ENCODE measurements around the gene HECA. TPM values are rescaled to one million over a fixed set of nuclear protein-coding genes. Genes with fewer than 3 reads are reported as not detected.

The HECA gene
- total RNA-seq, 1 experiment from 2014 or later: 4.4 TPM

Other genes starting within 250 kb of the HECA start
- gene REPS1, start 146.8 kb upstream of the HECA start, total RNA-seq (2014; rRNA removed; shearing (Covaris generic)): 55.8 and 64.1 TPM in 2 replicates
- 108 and 111 TPM in 2 replicates for gene ABRACL, start 106.3 kb upstream of the HECA start, total RNA-seq (2014; rRNA removed; shearing (Covaris generic))
- not detected in 2 replicates for gene TXLNB, start 156.9 kb downstream of the HECA start, total RNA-seq (2014; rRNA removed; shearing (Covaris generic))
- gene CITED2, start 239.6 kb downstream of the HECA start, total RNA-seq (2014; rRNA removed; shearing (Covaris generic)): 42.5 and 44.9 TPM in 2 replicates

Measured in H7 (cell line).